Heart right ventricle (tissue), 16 donors: ENCODE results near the gene PATE2. TPM values are rescaled to one million over a fixed set of nuclear protein-coding genes. Genes with fewer than 3 reads are reported as not detected.

Source experiments
- ATAC-seq, 8 donors: fragments of 200-7000 bp; cut with Tn5 transposase; one replicate each; pipeline ENCODE4 v1.9.1; 2020; ENCODE audit warnings: mild to moderate bottlenecking in 8 of 8, moderate library complexity in 8 of 8, moderate number of reproducible peaks in 1 of 8
- DNase-seq, 2 donors: peaks; one replicate each; pipeline ENCODE4 v3.0.0-alpha.2; 2020
- H3K27ac ChIP-seq, 10 donors: fragments of 200-600 bp; sonication (generic) in 2 of 10; one replicate each; pipeline versions ENCODE4 v1.5.0 to v1.8.0; 2020 to 2022; ENCODE audit warnings: mild to moderate bottlenecking in 3 of 10
- H3K27me3 ChIP-seq, 7 donors: fragments of 200-600 bp; one replicate each; pipeline ENCODE4 v1.8.0; 2021 to 2022; ENCODE audit warnings: mild to moderate bottlenecking in 2 of 7
- H3K36me3 ChIP-seq, 9 donors: fragments of 200-600 bp; sonication (generic) in 1 of 9; one replicate each; pipeline versions ENCODE4 v1.5.0 to v1.8.0; 2020 to 2022; ENCODE audit warnings: mild to moderate bottlenecking in 2 of 9
- H3K4me1 ChIP-seq, 9 donors: fragments of 200-600 bp; sonication (generic) in 1 of 9; one replicate each; pipeline versions ENCODE4 v1.5.0 to v1.8.0; 2020 to 2022; ENCODE audit warnings: mild to moderate bottlenecking in 4 of 9
- H3K4me3 ChIP-seq, 10 donors: fragments of 200-600 bp; sonication (generic) in 2 of 10; one replicate each; pipeline versions ENCODE4 v1.5.0 to v1.8.0; 2020 to 2022; ENCODE audit warnings: mild to moderate bottlenecking in 7 of 10, moderate library complexity in 2 of 10
- H3K9me3 ChIP-seq, 11 donors: fragments of 200-600 bp in 10 of 11; sonication (generic) in 2 of 11; one replicate each; pipeline versions ENCODE4 v1.5.0 to v1.8.0; 2013 to 2022; ENCODE audit warnings: mild to moderate bottlenecking in 2 of 11, control low read depth in 1 of 11, moderate library complexity in 1 of 11
- WGBS, 2 donors: extraction: QIAGEN DNeasy Blood & Tissue Kit; methylation state at CpG; one replicate each; pipeline ENCODE4 v1.1.7; 2013; ENCODE audit warnings: inconsistent platforms in 1 of 2; 5-methylcytosine and 5-hydroxymethylcytosine counted together
- intact Hi-C, 10 donors: fragments of 100-400 bp; cut with DNase I; formaldehyde crosslinking; loops; one replicate each; pipeline versions ENCODE4 v1.11.1 to v1.14.2; 2022
- polyA plus RNA-seq, 2 donors: library from polyadenylated mRNA; stranded (reverse); fragments of 200-250 nt; gene quantifications; one replicate each; pipeline ENCODE4 v1.2.3, GENCODE V29; 2013
- total RNA-seq, 10 donors: library from RNA; stranded (reverse); fragmentation: NEBNext Ultra II Directional in 3 of 10; extraction: Animal tissue kit (Norgen Biotek cat#: 25700) in 3 of 10; gene quantifications; one replicate each; pipeline versions ENCODE4 v1.2.1 to v1.2.4, GENCODE V29; 2021 to 2023
- TF ChIP-seq, protein P1 (sequence below), 9 donors: fragments of 200-600 bp; sonication (generic) in 2 of 9; IDR thresholded peaks; one replicate each; pipeline versions ENCODE4 v1.5.0 to v1.8.0; 2021 to 2022; ENCODE audit warnings: antibody characterized with exemption in 9 of 9, mild to moderate bottlenecking in 5 of 9, moderate library complexity in 1 of 9
- donor health status: Arrhythmogenic right ventricular cardiomyopathy.
- donor health status: ischemic (EF 13 %, LVEDD 7.1; RV severe dilation, severe dysfunction).
- donor health status: healthy with polysubstance abuse.
- donor health status: DM: no; HTN: yes; CAD: no.
- donor health status: DM: no; HTN: no; CAD: no.
- donor health status: ischemic (EF 25% LVEDD 6.9; RV normal size, moderate dysfunction).
- donor health status: ischemic (EF 25% LVEDD 5.7; RV mildly dilated, moderate dysfunction).
- donor health status: healthy.
- donor health status: DM: yes; HTN: yes; CAD: no.
- donor health status: Ischemic cardiomyopathy.
- donor health status: ischemic (EF 35%, LVEDD 5.7; RV mildly dilated, moderate dysfunction).
- donor health status: nonischemic (EF 11% LVEDD 7.7; RV severe dilation, severe dysfunction).
- donor health status: DM: yes; HTN: yes; CAD: no.
- donor health status: PGD.
- donor health status: ischemic (EF 29% LVEDD 5.4; RV normal size, mild dysfunction).
- donor health status: nonischemic (EF 23%, LVEDD 6.1; RV moderate dilation, normal function).

Gene PATE2
- total and polyA plus RNA-seq, 12 donors, result not detected

DNA sequence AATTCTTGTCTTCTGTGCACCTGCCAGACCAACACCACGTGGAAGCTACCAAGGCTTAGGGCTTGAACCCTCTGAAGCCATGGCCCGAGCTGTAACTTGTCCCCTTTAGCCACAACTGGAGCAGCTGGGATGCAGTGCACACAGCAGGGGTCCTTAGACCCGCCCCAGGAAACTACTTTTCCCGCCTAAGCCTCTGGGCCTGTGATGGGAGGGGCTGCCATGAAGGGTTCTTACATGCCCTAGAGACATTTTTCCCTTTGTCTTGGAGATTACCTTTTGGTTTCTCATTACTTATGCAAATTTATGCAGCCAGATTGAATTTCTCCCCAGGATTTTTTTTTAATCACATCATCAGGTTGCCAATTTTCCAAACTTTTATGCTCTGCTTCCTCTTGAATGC lies 19.0 kb upstream of the PATE2 start:
- Histone ChIP-seq H3K27ac (no peak overlapping the region), H3K36me3 (no peaks in the 10 kb centered on the region), H3K4me1 (no peaks in the 10 kb centered on the region), H3K9me3 (peaks cover 0 to 93% (median 47%) of the 10 kb centered on the region in 11 donors), H3K4me3 (no peak overlapping the region), H3K27me3 (no peaks in the 10 kb centered on the region)
- intact Hi-C loops, result no loop called here
- DNase-seq (no peak), ATAC-seq (no peak)
- TF ChIP-seq, protein P1, sequence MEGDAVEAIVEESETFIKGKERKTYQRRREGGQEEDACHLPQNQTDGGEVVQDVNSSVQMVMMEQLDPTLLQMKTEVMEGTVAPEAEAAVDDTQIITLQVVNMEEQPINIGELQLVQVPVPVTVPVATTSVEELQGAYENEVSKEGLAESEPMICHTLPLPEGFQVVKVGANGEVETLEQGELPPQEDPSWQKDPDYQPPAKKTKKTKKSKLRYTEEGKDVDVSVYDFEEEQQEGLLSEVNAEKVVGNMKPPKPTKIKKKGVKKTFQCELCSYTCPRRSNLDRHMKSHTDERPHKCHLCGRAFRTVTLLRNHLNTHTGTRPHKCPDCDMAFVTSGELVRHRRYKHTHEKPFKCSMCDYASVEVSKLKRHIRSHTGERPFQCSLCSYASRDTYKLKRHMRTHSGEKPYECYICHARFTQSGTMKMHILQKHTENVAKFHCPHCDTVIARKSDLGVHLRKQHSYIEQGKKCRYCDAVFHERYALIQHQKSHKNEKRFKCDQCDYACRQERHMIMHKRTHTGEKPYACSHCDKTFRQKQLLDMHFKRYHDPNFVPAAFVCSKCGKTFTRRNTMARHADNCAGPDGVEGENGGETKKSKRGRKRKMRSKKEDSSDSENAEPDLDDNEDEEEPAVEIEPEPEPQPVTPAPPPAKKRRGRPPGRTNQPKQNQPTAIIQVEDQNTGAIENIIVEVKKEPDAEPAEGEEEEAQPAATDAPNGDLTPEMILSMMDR (IDR thresholded peaks at IDR 0.05), result no peak
- WGBS, 2 donors, result 40 to 45% methylated on average over 4 of the region's 4 CpGs

- no peak overlapping the region for H3K4me3 ChIP-seq
- no peaks in the 10 kb centered on the region for H3K36me3 ChIP-seq
- H3K27ac ChIP-seq, result no peak overlapping the region
- H3K9me3 ChIP-seq, result peaks cover 0 to 38% (median 18%) of the 10 kb centered on the region in 11 donors
- TF ChIP-seq, protein P1 (IDR thresholded peaks at IDR 0.05), result no peak
- DNase-seq, result no peak
- ATAC-seq, result no peak
- no peaks in the 10 kb centered on the region for H3K27me3 ChIP-seq
- intact Hi-C loops, result no loop called here
- no peaks in the 10 kb centered on the region for H3K4me1 ChIP-seq
- 95 to 96% methylated on average over 4 of the region's 4 CpGs for WGBS, 2 donors
These were observed 12.2 kb upstream of the PATE2 start for GRCh38 chr11:125790825-125791224.

- 58 to 70% methylated on average over 2 of the region's 2 CpGs for WGBS, 2 donors
- no peak for DNase-seq
- intact Hi-C loops, result no loop called here
- Histone ChIP-seq H3K4me1 (no peaks in the 10 kb centered on the region), H3K4me3 (no peak within 1 kb of the TSS), H3K9me3 (peaks cover 0 to 9% (median 0%) of the 10 kb centered on the region in 11 donors), H3K27ac (no peak within 1 kb of the TSS), H3K27me3 (no peaks in the 10 kb centered on the region), H3K36me3 (no peaks in the 10 kb centered on the region)
- TF ChIP-seq, protein P1 (IDR thresholded peaks at IDR 0.05), result no peak
- no peak for ATAC-seq
These were observed 9.2 kb upstream of the PATE2 start, which contains the start of gene PATE3 for GRCh38 chr11:125787827-125788226. TSS of gene PATE3 (plus strand) at chr11:125788127. CDS start at chr11:125788152, 25 bp downstream.

DNA sequence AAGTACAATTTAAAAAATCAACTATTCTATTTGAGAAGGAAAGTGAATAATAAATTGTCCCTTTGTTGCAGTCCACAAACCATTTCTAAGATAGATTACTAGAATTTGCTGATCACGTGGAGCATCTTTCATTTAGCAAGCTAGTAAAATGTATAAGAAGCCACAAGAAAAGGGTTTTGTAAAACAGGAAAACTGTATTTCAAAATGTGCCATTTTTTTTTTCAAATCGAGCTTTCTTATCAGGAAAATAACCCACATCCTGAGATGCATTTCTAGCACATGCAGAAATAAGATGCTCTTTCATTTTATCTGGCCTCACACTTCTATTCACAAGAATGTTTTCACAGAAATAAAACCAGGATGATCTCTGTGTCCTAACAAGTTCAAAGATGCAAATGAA lies 6.0 kb upstream of the PATE2 start:
- Histone ChIP-seq H3K4me1 (no peaks in the 10 kb centered on the region), H3K27me3 (no peaks in the 10 kb centered on the region), H3K36me3 (no peaks in the 10 kb centered on the region), H3K4me3 (no peak overlapping the region), H3K9me3 (no peaks in the 10 kb centered on the region), H3K27ac (no peak overlapping the region)
- TF ChIP-seq, protein P1 (IDR thresholded peaks at IDR 0.05), result no peak
- intact Hi-C loops, result no loop called here
- ATAC-seq, result no peak
- DNase-seq, result no peak
- 48 to 57% methylated on average over 2 of the region's 2 CpGs for WGBS, 2 donors
